ENCODE results near the gene TAB3.

TAB3 gene

DNA sequence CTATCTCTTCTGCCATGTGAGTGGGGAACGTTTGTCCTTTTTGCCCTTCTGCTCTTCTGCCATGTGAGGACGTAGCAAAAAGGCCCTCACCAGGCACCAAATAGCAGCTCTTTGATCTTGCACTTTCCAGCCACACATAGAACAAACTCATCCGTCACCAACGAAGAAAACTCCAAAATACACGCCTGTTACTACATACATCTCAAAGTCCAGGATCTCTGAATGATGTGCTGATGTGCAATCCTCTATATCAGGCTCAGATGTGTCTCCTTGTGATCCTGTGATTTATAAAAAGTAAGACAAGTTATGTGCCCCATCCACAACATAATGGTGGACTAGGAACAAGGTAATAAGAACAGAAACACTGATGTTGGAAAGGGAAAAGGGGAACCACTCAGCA is 9.8 kb upstream of the TAB3 start:
- TF ChIP-seq, protein P1, sequence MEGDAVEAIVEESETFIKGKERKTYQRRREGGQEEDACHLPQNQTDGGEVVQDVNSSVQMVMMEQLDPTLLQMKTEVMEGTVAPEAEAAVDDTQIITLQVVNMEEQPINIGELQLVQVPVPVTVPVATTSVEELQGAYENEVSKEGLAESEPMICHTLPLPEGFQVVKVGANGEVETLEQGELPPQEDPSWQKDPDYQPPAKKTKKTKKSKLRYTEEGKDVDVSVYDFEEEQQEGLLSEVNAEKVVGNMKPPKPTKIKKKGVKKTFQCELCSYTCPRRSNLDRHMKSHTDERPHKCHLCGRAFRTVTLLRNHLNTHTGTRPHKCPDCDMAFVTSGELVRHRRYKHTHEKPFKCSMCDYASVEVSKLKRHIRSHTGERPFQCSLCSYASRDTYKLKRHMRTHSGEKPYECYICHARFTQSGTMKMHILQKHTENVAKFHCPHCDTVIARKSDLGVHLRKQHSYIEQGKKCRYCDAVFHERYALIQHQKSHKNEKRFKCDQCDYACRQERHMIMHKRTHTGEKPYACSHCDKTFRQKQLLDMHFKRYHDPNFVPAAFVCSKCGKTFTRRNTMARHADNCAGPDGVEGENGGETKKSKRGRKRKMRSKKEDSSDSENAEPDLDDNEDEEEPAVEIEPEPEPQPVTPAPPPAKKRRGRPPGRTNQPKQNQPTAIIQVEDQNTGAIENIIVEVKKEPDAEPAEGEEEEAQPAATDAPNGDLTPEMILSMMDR (IDR thresholded peaks at IDR 0.05) = no peak

DNA sequence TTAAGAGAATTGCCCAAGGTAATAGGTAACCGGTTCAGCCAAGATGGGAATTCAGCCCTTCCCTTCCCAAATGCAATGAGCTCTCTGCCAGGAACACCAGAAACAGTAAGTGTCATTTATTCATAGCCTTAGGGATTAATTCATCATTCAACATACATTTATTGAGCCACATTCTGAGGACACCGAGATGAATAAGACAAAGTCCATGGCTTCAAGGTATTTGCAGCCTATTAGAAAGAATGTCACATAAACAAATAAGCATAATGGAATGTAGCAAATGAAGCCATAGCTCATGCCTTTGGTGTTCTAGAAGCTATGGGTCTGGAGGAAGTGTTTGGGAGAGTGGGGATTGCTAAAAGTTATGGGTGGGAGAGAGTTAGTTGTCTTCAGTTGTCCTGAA is 6.3 kb upstream of the TAB3 start:
- TF ChIP-seq, protein P1 (IDR thresholded peaks at IDR 0.05) = no peak

DNA sequence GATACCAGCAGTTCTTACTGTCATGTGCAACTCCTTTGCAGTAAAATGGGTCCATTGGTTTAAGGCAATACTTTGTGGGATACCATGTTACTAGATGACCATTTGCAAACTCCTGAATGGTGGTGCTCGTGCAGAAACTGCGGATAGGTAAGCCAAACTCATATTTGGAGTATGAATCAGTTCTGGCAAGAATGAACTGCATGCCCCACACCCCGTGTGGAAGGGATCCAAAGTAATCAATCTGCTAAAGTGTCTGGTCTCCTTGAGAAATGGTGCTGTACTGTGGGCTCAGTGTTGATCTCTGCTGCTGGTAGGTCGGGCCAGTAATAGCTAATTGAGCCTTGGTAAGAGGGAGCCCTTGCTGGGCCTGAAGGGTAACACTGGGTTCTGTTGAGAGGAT is 4.2 kb upstream of the TAB3 start:
- TF ChIP-seq, protein P1 (IDR thresholded peaks at IDR 0.05) = no peak

DNA sequence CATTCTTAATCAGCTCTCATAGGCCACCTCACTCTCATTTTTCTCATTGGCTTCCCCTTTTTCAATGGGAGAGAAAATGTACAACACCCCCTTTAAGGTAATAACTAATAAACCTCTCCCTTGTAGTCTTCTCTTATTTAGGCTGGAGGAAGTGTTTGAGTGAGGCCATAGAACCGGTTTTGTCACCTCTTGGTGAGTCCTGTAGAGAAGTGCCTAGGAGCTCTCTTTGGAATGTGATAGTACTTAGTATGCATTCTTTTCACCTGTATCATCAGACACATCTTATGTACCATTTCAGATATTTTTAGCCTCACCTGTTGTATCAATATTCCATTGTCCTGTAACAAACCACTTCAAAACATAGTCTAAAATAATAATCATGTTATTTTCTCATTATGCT is 3.5 kb upstream of the TAB3 start:
- TF ChIP-seq, protein P1 (IDR thresholded peaks at IDR 0.05) = no peak

DNA sequence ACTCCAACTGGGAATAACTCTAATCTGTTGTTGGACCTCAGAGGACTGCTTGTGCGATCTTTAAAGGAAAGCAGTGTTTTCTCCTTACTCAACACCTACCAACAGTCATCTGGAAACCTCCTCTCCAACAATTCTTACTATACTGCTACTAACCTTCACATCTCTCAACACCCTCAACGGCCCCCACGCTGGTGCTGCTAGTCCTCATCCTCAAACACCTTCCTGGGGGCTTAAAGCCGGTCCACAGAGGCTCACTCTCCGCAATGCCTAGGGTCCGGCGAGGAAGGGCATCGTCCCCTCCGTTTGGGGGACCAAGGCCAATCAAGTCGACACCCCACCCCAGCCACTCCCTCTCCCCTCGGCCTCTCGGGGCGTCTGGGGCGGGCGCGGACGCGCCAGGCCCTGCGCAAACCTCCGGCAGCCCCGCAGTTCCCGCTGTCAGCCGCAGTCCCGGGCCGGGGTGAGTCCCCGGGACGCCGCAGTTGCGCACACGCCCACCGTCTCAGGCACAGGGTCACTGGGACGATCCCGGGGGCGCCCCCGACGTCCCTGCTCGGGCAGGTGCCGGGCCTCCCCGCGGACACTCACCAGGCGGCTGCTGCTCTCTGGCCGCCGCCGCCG is 418 bp downstream of the TAB3 start:
- TF ChIP-seq, protein P1 (IDR thresholded peaks at IDR 0.05) = no peak

DNA sequence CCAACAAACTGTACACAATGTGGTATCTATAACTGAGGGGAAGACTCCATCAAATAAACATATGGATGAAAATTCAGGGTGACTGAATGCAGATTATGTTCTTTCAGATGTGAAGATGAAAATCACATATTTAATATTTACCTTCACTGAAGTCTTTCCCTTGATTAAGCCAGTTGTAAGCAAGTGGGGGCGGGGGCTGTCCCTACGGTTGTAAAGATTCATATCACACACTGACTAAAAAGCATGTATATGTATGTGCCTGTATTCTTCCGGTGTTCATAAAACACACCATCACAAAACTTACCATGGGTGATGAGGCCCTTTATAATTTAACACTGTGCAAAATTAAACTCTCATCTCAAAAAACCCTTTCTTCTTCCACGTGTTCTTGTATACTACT is 1.3 kb downstream of the TAB3 start:
- TF ChIP-seq, protein P1 (IDR thresholded peaks at IDR 0.05) = no peak

DNA sequence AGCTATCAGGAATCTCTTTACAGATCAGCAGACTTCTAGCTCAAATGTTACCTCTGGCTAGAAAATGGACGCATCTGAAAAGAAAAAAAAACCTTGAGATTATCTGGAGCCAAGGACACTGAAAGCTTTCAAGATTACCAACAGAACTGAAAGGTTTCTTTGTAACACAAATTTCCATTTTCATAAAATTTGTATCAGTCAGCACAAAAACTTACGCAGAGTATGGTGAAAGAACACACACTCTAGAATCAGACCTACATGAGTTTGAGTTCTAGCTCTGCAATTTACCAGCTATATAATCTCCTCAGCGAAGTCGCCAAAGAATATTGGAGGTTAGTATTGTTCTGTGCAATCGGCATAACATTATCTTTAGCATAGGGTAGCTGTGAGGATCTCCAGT is 1.8 kb downstream of the TAB3 start:
- TF ChIP-seq, protein P1 (IDR thresholded peaks at IDR 0.05) = no peak

DNA sequence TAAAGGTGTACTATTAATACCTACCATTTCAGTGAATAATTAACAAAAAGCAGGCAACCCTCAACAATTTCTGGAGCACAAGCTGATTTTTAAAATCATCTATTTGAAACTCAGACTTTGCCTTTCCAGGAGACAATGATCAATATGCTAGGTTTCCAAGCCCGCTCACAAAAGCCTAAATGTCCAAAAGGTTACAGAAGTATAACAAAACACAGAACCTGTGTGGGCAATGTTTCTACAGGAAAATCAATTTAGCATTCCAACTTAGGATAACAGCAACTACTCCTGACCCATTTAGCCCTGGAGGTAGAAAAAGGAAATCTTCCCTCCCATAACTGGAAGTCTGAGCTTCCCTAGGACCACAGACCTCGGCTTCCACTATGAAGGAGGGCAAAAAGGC is 3.9 kb downstream of the TAB3 start:
- TF ChIP-seq, protein P1 (IDR thresholded peaks at IDR 0.05) = no peak

All from LNCAP (cell line).